Measurements from ENCODE around the gene ANKRD6. TPM values are rescaled to one million over a fixed set of nuclear protein-coding genes. Genes with fewer than 3 reads are reported as not detected.
A peak's percentile ranks its signal among the peaks of the same experiment; 100 is the strongest.

The ANKRD6 gene
- total and polyA plus RNA-seq, 3 donors from 2014 or later = 20.9 to 52.8 (median 29.8) TPM

- peak; percentile 40 for DNase-seq
- Histone ChIP-seq H3K27ac (peak overlapping the region; percentile 18 to 39), H3K4me3 (no peak overlapping the region), H3K4me1 (peaks cover 12% of the 10 kb centered on the region), H3K36me3 (ENCODE audit: low read depth, missing control alignments) (no peaks in the 10 kb centered on the region), H3K27me3 (no peaks in the 10 kb centered on the region), H3K9me3 (no peaks in the 10 kb centered on the region)
- WGBS, 2 donors = 59 to 73% methylated on average over 4 of the region's 4 CpGs
- TF ChIP-seq CTCF (IDR thresholded peaks at IDR 0.05) = no peak
- no peak for TF ChIP-seq POLR2A (IDR thresholded peaks at IDR 0.05)
- intact Hi-C loops (cut with DNase I; ENCODE audit: low total_unique reads) = loop anchor here (10.0 kb wide), 1 partner anchor 180 kb away; no protein-coding TSS in a partner anchor
Measured at GRCh38 chr6:89434954-89435353, 2.0 kb downstream of the ANKRD6 start.

GRCh38 chr6:89436226-89436625 lies 3.3 kb downstream of the ANKRD6 start:
- no peaks in the 10 kb centered on the region for H3K36me3 ChIP-seq (ENCODE audit: low read depth, missing control alignments)
- DNase-seq = no peak
- TF ChIP-seq POLR2A (IDR thresholded peaks at IDR 0.05) (no peak), CTCF (IDR thresholded peaks at IDR 0.05) (no peak)
- H3K27ac ChIP-seq = peak overlapping the region in 1 of 2 donors; percentile 18
- 25 to 47% methylated on average over 2 of the region's 2 CpGs for WGBS, 2 donors
- H3K4me1 ChIP-seq = peaks cover 12% of the 10 kb centered on the region
- H3K9me3 ChIP-seq = no peaks in the 10 kb centered on the region
- H3K27me3 ChIP-seq = no peaks in the 10 kb centered on the region
- H3K4me3 ChIP-seq = no peak overlapping the region
- intact Hi-C loops (cut with DNase I; ENCODE audit: low total_unique reads) = loop anchor here (10.0 kb wide), 1 partner anchor 179 kb away; no protein-coding TSS in a partner anchor

- no peak overlapping the region for H3K4me3 ChIP-seq
- no peak for TF ChIP-seq CTCF (IDR thresholded peaks at IDR 0.05)
- TF ChIP-seq POLR2A (IDR thresholded peaks at IDR 0.05) = no peak
- peaks cover 12% of the 10 kb centered on the region for H3K4me1 ChIP-seq
- intact Hi-C loops (cut with DNase I; ENCODE audit: low total_unique reads) = loop anchor here (10.0 kb wide), 1 partner anchor 177 kb away; no protein-coding TSS in a partner anchor
- no peak for DNase-seq
- no peaks in the 10 kb centered on the region for H3K9me3 ChIP-seq
- H3K27ac ChIP-seq = no peak overlapping the region
- no peaks in the 10 kb centered on the region for H3K27me3 ChIP-seq
- WGBS, 2 donors = 81 to 85% methylated on average over 1 of the region's 1 CpG
- no peaks in the 10 kb centered on the region for H3K36me3 ChIP-seq (ENCODE audit: low read depth, missing control alignments)
Measured at GRCh38 chr6:89438248-89438647, 5.3 kb downstream of the ANKRD6 start.

GRCh38 chr6:89439014-89439413 lies 6.1 kb downstream of the ANKRD6 start:
- no peak overlapping the region for H3K27ac ChIP-seq
- no peaks in the 10 kb centered on the region for H3K36me3 ChIP-seq (ENCODE audit: low read depth, missing control alignments)
- no peak for DNase-seq
- WGBS, 2 donors = 76 to 84% methylated on average over 2 of the region's 2 CpGs
- H3K9me3 ChIP-seq = no peaks in the 10 kb centered on the region
- TF ChIP-seq CTCF (IDR thresholded peaks at IDR 0.05) = no peak
- H3K4me1 ChIP-seq = peaks cover 12% of the 10 kb centered on the region
- H3K27me3 ChIP-seq = no peaks in the 10 kb centered on the region
- H3K4me3 ChIP-seq = no peak overlapping the region
- intact Hi-C loops (cut with DNase I; ENCODE audit: low total_unique reads) = loop anchor here (10.0 kb wide), 1 partner anchor 176 kb away; no protein-coding TSS in a partner anchor

- H3K4me1 ChIP-seq = peaks cover 7% of the 10 kb centered on the region
- H3K36me3 ChIP-seq (ENCODE audit: low read depth, missing control alignments) = no peaks in the 10 kb centered on the region
- H3K27ac ChIP-seq = no peak overlapping the region
- H3K4me3 ChIP-seq = no peak overlapping the region
- WGBS, 2 donors = 86 to 95% methylated on average over 3 of the region's 3 CpGs
- no peaks in the 10 kb centered on the region for H3K27me3 ChIP-seq
- DNase-seq = no peak
- TF ChIP-seq CTCF (IDR thresholded peaks at IDR 0.05) = no peak
- no peak for TF ChIP-seq POLR2A (IDR thresholded peaks at IDR 0.05)
- H3K9me3 ChIP-seq = no peaks in the 10 kb centered on the region
- intact Hi-C loops (cut with DNase I; ENCODE audit: low total_unique reads) = no loop called here
Measured at GRCh38 chr6:89440200-89440599, 7.2 kb downstream of the ANKRD6 start.
